ENCODE results near the gene REC114.
A peak's percentile ranks its signal among the peaks of the same experiment; 100 is the strongest.

REC114 gene

DNA sequence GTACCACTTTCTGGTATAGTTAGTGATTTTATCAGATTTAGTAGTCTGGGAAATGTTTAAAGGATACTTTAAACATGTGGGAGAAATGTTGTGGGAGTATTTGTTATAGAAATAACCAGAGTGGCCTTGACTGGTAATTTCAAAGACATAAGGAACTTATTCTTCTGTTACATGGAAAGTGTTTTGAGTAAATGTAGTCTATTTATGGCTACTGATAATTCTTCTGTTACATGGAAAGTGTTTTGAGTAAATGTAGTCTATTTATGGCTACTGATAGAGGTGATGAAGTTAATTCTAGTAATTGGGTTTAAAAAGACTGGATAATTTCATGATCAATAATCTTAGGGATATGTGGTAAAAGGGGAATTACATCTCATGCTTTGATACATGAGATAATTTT, 17.7 kb downstream of the REC114 start:
- TF ChIP-seq, protein P1, sequence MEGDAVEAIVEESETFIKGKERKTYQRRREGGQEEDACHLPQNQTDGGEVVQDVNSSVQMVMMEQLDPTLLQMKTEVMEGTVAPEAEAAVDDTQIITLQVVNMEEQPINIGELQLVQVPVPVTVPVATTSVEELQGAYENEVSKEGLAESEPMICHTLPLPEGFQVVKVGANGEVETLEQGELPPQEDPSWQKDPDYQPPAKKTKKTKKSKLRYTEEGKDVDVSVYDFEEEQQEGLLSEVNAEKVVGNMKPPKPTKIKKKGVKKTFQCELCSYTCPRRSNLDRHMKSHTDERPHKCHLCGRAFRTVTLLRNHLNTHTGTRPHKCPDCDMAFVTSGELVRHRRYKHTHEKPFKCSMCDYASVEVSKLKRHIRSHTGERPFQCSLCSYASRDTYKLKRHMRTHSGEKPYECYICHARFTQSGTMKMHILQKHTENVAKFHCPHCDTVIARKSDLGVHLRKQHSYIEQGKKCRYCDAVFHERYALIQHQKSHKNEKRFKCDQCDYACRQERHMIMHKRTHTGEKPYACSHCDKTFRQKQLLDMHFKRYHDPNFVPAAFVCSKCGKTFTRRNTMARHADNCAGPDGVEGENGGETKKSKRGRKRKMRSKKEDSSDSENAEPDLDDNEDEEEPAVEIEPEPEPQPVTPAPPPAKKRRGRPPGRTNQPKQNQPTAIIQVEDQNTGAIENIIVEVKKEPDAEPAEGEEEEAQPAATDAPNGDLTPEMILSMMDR (conservative IDR thresholded peaks at IDR 0.05) = no peak

DNA sequence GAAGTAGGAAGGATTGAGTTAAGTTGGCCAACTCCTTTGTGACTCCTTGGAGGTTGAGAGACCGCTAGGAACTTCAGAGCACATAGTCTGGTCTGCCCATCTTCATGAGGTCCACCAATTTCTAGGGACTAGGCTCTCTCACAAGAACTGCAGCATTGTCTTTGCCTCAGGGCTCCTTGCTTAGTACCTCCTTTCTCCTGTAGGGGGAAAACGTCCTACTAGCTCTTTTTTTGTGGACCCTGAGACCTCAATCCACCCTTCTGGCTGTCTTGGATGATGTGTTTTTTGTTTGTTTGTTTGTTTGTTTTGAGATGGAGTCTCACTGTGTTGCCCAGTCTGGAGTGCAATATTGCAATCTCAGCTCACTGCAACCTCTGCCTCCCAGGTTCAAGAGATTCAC, 21.6 kb downstream of the REC114 start:
- no peak overlapping the region for H3K27ac ChIP-seq
- TF ChIP-seq, protein P1 (conservative IDR thresholded peaks at IDR 0.05) = peak; percentile 31

More for the DNA sequence above, 17.7 kb downstream of the REC114 start:
- H3K27ac ChIP-seq = no peak overlapping the region

DNA sequence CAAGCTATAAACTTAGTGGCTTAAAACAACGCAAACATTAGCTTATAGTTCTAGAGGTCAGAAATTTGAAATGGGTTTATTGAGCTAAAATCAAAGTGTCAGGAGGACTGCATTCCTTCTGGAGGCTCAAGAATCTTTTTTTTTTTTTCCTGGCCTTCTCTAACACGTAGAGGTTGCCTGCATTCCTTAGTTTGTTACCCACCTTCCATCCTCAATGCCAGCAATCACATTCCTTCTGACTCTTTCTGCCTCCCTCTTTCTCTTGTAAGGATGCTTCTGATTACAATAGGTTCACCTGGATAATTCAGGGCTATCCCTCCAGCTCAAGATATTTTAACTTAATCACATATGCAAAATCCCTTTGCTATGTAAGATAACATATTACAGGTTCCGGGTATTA, 24.8 kb downstream of the REC114 start:
- TF ChIP-seq, protein P1 (conservative IDR thresholded peaks at IDR 0.05) = no peak

GRCh38 chr15:73474785-73475184, 31.8 kb downstream of the REC114 start:
- TF ChIP-seq, protein P1 (conservative IDR thresholded peaks at IDR 0.05) = no peak
- H3K27ac ChIP-seq = no peak overlapping the region

More for the DNA sequence above, 24.8 kb downstream of the REC114 start:
- no peak overlapping the region for H3K27ac ChIP-seq

- H3K27ac ChIP-seq = no peak overlapping the region
- TF ChIP-seq, protein P1 (conservative IDR thresholded peaks at IDR 0.05) = no peak
Observed at GRCh38 chr15:73476704-73477216, 33.8 kb downstream of the REC114 start.

GRCh38 chr15:73480050-73480449, 37.1 kb downstream of the REC114 start:
- TF ChIP-seq, protein P1 (conservative IDR thresholded peaks at IDR 0.05) = no peak
- no peak overlapping the region for H3K27ac ChIP-seq

DNA sequence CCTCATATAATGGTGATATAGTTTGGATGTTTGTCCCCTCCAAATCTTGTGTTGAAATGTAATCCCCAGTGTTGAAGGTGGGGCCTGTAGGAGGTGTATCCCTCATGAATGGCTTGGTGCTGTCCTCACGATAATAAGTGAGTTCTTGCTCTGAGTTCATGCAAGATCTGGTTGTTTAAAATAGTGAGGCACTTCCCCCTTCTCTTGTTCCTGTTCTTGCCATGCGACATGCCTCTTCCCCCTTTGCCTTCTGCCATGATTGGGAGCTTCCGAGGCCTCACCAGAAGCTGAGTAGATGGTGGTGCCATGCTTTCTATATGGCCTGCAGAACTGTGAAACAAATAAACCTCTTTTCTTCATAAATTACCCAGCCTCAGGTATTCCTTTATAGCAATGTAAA, 39.2 kb downstream of the REC114 start:
- TF ChIP-seq, protein P1 (conservative IDR thresholded peaks at IDR 0.05) = no peak
- H3K27ac ChIP-seq = no peak overlapping the region
